Measurements from ENCODE around the gene EPS8.

EPS8 gene

DNA sequence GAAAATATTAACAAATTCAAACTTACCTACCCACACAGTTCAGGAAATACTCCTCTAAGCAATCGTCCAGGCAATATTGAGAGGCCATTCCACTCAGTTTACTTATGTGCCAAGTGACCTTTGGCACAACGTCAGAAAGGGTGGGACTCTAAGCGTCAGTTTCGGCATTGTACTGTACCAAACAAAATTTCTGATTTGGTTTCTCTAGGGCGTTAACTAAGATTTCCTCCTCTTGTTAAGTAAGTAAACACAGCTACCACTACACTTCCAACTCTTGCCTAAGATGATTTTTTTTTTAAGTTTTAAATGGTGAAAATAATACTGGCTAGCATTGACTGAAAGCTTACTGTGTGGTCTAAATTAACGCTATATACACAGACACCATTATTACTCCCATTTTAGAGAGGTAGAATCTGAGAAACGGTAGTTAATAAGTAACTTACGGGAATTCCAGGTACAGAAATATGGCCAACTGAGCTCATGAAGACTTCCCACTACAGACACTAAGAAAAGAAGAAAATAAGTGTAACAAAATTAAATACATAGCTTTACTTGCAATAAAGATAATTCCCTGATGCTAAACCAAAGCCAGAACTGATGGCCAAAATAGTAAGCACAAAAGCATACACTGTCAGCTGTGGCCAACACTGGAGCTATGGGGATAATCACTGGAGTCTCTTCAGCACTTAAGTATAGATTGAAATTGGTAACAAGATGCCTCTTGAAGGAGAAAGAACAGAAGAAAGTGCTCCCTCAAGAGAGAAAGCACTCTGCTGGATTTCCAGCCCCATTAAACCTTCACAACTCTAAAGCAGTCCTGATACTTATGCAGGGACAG lies 76.1 kb downstream of the EPS8 start:
- no peak for DNase-seq (ENCODE audit: extremely low read depth, insufficient read length)
- no peak overlapping the region for H3K4me3 ChIP-seq (replicated peaks; ENCODE audit: low read depth, low read length)
- no peaks in the 10 kb centered on the region for H3K36me3 ChIP-seq (ENCODE audit: control insufficient read depth, insufficient read depth, low read length)
- no peaks in the 10 kb centered on the region for H3K27me3 ChIP-seq (replicated peaks; ENCODE audit: control insufficient read depth, insufficient read depth, low read length)
- TF ChIP-seq, protein P1, sequence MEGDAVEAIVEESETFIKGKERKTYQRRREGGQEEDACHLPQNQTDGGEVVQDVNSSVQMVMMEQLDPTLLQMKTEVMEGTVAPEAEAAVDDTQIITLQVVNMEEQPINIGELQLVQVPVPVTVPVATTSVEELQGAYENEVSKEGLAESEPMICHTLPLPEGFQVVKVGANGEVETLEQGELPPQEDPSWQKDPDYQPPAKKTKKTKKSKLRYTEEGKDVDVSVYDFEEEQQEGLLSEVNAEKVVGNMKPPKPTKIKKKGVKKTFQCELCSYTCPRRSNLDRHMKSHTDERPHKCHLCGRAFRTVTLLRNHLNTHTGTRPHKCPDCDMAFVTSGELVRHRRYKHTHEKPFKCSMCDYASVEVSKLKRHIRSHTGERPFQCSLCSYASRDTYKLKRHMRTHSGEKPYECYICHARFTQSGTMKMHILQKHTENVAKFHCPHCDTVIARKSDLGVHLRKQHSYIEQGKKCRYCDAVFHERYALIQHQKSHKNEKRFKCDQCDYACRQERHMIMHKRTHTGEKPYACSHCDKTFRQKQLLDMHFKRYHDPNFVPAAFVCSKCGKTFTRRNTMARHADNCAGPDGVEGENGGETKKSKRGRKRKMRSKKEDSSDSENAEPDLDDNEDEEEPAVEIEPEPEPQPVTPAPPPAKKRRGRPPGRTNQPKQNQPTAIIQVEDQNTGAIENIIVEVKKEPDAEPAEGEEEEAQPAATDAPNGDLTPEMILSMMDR (IDR thresholded peaks at IDR 0.05; ENCODE audit: insufficient read depth, low read length, poor library complexity, severe bottlenecking): no peak

DNA sequence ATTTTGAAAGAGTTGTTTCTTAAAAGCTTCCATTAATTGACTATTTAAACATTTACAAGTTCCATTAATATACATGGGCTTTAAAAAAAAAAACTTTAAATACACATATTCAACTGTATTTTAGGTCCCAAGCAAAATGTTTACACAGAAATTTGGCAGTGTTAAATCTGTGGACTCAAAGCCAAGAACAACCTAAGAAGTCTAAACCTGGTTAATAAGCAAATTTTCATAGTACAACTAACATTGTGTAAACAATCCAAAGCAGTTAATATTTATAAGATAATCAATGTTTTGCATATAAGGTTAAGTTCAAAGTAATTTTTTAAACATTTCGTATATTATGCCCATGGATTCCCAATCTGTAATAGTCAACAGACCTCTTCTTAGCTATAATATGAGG lies 77.0 kb downstream of the EPS8 start:
- Histone ChIP-seq H3K4me3 (replicated peaks; ENCODE audit: low read depth, low read length) (no peak overlapping the region), H3K36me3 (ENCODE audit: control insufficient read depth, insufficient read depth, low read length) (no peaks in the 10 kb centered on the region), H3K27me3 (replicated peaks; ENCODE audit: control insufficient read depth, insufficient read depth, low read length) (no peaks in the 10 kb centered on the region)
- TF ChIP-seq, protein P1 (IDR thresholded peaks at IDR 0.05; ENCODE audit: insufficient read depth, low read length, poor library complexity, severe bottlenecking): no peak
- DNase-seq (ENCODE audit: extremely low read depth, insufficient read length): no peak

DNA sequence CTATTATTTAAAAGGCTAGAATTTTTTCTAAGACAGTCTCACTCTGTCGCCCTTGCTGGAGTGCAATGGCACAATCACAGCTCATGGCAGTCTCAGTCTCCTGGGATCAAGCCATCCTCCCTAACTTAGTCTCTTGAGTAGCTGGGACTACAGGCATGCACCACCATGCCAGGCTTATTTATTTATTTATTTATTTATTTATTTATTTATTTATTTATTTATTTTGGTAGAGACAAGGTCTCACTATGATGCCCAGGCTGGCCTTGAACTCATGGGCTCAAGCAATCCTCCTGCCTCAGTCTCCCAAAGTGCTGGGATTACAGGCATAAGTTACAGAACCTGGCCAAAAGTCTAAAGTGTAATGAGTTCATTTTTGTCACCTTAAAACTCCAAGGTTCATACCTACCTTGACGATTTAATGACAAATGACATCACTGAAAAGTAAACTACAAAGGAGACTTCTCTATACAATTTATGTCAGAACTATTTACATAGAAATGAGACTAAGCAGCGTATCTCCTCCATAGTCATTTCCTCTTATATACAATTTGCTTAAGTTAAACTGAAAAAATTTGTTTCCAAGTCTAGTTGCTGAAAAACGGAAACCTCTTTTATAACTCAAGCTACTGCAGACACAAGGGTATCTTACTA lies 78.2 kb downstream of the EPS8 start:
- Histone ChIP-seq H3K27me3 (replicated peaks; ENCODE audit: control insufficient read depth, insufficient read depth, low read length) (no peaks in the 10 kb centered on the region), H3K36me3 (ENCODE audit: control insufficient read depth, insufficient read depth, low read length) (no peaks in the 10 kb centered on the region), H3K4me3 (replicated peaks; ENCODE audit: low read depth, low read length) (no peak overlapping the region)
- no peak for DNase-seq (ENCODE audit: extremely low read depth, insufficient read length)
- TF ChIP-seq, protein P1 (IDR thresholded peaks at IDR 0.05; ENCODE audit: insufficient read depth, low read length, poor library complexity, severe bottlenecking): no peak

DNA sequence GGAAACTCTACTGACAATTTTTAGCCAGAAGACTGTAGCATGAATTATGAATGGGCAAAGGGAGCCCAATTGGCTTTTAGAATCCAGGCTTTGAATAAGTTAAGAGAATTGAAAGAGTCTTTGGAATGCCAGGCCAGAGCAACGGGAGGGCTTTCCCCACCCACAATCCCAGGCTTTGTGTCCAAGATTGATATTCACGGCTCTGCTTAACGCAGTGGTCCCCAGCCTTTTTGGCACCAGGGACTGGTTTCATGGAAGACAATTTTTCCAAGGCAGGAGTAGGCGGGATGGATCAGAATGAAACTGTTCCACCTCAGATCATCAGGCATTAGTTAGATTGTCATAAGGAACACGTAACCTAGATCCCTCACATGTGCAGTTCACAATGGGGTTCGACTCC lies 79.6 kb downstream of the EPS8 start:
- TF ChIP-seq, protein P1 (IDR thresholded peaks at IDR 0.05; ENCODE audit: insufficient read depth, low read length, poor library complexity, severe bottlenecking): no peak
- Histone ChIP-seq H3K27me3 (replicated peaks; ENCODE audit: control insufficient read depth, insufficient read depth, low read length) (no peaks in the 10 kb centered on the region), H3K36me3 (ENCODE audit: control insufficient read depth, insufficient read depth, low read length) (no peaks in the 10 kb centered on the region), H3K4me3 (replicated peaks; ENCODE audit: low read depth, low read length) (no peak overlapping the region)
- no peak for DNase-seq (ENCODE audit: extremely low read depth, insufficient read length)

DNA sequence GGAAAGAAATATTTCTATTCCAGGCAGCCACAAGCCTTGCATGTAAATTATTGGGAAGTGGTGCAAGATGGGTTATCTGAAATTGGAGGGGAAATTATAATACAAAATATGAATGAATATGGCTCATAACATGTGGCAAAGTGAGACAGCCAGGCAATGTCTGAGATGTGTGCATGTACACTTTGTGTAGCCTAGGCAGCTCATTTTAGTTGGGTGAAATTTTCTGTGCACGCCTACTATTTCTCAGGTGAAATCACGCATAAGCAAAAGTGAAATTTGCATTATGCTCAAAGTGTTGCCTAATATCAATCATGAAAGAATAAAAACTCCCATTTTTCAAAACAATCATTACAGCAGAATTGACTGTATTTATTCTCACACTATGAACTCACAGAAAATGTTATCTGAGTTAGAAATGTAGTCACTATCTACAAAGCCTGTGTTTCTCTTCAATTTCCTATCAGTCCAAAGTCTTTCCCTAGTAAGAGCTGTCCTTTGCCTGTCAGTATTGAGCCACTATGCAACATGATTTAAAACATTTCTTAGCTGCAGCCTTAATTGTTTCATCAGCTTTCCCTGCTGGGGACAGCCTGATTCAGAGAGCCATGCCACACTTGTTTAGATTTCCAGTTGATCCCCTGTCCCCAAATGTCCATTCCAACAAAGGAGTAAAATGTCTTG lies 80.7 kb downstream of the EPS8 start:
- Histone ChIP-seq H3K4me3 (replicated peaks; ENCODE audit: low read depth, low read length) (no peak overlapping the region), H3K27me3 (replicated peaks; ENCODE audit: control insufficient read depth, insufficient read depth, low read length) (no peaks in the 10 kb centered on the region), H3K36me3 (ENCODE audit: control insufficient read depth, insufficient read depth, low read length) (no peaks in the 10 kb centered on the region)
- TF ChIP-seq, protein P1 (IDR thresholded peaks at IDR 0.05; ENCODE audit: insufficient read depth, low read length, poor library complexity, severe bottlenecking): no peak
- no peak for DNase-seq (ENCODE audit: extremely low read depth, insufficient read length)
